ENCODE measurements around the gene ROR1.

The ROR1 gene

GRCh38 chr1:63983391-63984256, 209.8 kb downstream of the ROR1 start:
- DNase-seq: no peak

- DNase-seq: no peak
Measured at GRCh38 chr1:63984257-63984929, 210.6 kb downstream of the ROR1 start.

- no peak for DNase-seq
Measured at GRCh38 chr1:63984930-63985290, 211.1 kb downstream of the ROR1 start.

- DNase-seq: no peak
Measured at GRCh38 chr1:63987014-63987627, 213.3 kb downstream of the ROR1 start.

- no peak for DNase-seq
Measured at GRCh38 chr1:63987628-63988024, 213.8 kb downstream of the ROR1 start.

DNA sequence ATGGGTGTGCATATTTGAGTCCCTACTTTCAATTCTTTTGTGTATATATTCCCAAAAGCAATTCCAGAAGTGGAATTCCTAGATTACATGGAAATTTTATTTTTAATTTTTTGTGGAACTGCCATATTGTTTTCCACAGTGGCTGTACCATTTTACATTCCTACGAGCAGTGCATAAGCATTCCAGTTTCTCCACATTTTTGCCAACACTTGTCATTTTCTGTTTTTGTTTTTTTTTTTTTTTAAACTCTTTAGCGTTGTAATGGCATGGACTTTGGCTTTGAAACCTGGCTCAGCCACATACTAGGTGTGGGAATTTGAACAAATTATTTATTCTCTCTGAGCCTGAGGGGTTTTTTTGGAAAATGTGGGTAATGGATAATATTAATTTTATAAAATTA, 215.1 kb downstream of the ROR1 start:
- no peak for DNase-seq

DNA sequence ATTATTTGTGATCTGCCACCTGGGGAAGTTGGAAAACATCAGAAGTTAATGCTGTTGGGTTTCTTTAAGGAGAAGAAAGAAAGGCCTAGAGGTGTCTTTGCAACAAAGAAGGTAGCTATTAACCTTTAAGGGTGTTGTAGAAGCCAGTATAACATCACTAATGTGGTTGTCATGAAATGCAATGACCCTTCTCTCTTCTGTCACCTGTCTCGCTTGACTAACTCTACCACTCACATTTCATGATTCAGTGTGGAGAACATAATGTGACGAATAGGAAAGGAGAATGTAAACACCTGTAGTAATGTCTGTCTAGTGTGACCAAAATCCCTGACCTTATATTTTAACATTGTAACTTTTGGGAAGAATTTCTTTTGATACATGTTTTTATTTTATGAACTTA, 217.9 kb downstream of the ROR1 start:
- DNase-seq: no peak

- DNase-seq: no peak
Measured at GRCh38 chr1:64000021-64000420, 226.2 kb downstream of the ROR1 start.

DNA sequence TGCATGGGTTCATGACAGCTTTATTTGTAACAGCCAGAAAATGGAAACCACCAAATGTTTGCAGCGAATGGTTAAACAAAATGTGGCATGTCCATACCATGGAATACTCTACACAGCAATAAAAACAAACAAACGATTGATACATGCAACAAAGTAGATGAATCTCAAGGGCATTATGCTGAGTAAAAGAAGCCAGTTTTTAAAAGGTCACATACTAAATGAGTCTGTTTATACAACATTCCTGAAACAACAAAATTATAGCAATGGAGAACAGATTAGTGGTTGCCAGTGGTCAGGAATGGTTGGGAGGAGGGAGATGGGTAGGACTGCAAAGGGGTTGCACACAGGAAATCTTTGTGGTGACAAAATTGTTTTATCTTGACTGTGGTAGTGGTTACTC, 227.2 kb downstream of the ROR1 start:
- no peak for DNase-seq

DNA sequence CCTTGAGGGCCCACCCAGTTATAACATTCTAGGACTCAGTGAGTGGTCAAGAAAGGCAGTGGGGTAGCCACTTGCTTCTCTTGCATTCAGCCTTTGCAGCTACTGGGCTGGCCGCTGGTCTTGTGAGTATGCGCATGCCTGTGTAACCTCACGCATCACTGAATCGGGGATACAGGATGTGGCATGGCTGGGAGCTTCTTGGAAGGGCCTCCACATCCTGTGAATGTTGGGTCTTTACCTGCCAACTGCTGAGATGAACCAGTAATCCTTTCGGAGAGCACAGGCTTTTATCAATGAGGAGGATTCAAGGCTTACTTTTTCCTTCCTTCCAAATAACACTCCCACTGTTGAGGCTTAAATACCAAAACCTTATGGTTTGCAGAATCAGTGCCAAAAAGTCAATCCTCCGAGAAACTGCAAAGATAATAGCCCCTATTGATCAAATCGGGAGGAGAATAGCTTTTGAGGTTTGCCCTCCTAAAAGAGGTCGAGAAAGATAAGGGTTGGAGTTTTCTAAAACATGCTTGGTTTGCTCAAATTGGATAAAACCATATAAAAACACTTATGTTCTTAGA, 230.7 kb downstream of the ROR1 start:
- no peak for DNase-seq

- DNase-seq: no peak
Measured at GRCh38 chr1:64005801-64006200, 232.0 kb downstream of the ROR1 start.

- peak; percentile 55 for DNase-seq
Measured at GRCh38 chr1:64006276-64007051, 232.6 kb downstream of the ROR1 start.

DNA sequence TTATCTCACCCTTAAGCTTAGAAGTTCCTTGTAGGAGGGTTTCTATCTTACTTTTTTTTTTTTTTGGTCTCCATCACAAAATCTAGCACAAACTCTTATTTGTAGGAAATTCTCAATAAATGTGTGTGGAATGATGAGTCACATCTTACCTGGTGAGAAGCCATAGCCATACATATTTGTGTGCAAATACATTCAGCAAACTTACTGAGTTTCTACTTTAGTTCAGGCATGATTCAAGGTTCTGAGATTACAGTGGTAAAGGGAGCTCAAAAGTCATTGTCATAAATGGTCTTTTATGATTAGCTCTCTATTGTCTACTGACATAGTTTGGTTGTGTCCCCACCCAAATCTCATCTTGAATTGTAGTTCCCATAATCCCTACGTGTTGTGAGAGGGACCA, 236.5 kb downstream of the ROR1 start:
- DNase-seq: no peak

DNA sequence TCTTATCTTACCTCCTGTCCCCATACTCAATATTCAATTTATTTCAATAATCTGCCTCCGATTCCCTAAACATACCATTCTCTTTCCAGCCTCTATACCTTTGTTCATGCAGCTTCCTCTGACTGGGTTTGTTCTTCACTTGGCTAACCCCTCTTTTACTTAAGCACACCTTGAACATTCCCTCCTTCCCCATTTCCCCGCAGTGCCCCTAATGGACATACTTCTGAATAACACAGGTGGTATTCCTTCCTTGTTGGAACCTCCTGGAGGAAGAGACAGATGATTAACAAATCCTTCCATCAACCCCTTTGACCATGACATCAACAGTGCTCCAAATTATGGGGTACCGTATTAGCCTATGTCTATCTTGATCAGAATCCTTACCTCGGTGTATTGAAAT, 239.6 kb downstream of the ROR1 start:
- DNase-seq: no peak

GRCh38 chr1:64019818-64020217, 246.0 kb downstream of the ROR1 start:
- DNase-seq: no peak

DNA sequence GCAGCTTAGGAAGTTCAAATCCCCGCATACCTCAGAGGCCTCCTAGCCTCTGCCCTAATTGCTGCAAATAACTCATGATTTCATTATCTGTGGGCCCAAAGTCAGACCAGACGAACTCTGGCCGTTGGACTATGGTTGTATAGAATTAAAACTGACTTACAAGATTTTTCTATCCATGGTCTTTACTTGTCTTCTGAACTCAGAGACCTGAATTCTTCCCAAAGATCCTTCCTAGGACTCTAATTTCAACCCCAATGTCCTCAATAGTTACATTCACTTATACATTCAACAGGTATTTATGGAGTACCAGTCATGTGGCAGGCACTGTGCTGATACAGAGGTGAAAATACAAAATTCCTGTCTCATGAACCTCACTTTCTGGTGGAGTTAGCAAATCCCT, 247.2 kb downstream of the ROR1 start:
- DNase-seq: no peak

GRCh38 chr1:64025051-64025450, 251.2 kb downstream of the ROR1 start:
- no peak for DNase-seq

DNA sequence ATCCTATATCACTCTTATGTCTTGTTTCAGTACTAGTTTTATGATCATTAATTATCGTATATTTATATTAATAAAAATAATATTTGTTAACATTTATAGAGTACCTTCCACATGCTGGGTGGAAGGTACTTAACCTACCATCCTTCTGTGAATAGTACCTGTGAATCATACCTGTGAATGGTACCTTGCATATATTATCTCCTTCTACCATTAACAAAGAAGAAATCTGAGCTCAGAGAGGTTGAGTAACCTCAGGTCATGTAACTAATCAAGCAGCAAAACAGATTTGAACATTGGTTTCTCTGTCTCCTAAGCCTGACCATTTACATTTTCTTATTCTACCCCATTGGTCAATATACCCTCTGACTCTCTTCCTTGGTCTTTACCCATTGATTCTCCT, 255.2 kb downstream of the ROR1 start:
- DNase-seq: no peak

GRCh38 chr1:64030411-64030810, 256.6 kb downstream of the ROR1 start:
- DNase-seq: no peak

DNA sequence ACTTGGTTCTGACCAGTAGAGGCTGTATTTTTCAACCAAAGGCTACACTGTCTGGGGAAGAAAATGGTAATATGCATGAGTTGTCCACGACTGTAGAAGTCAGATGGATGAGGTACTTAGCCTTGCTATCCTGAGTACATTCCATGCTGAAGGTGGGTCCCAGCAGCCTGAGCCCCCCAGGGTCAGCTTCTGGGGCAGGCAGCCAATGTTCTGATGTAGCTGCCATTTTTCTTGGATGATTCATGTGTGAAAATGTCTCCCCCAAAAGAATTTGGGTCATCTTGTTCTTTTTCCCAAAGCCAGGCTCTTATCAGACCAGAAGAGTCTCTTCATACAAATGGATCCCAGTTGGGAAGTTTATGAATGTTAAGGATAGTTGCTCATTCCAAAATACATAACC, 257.4 kb downstream of the ROR1 start:
- no peak for DNase-seq

GRCh38 chr1:64033667-64034220, 259.9 kb downstream of the ROR1 start:
- no peak for DNase-seq

DNA sequence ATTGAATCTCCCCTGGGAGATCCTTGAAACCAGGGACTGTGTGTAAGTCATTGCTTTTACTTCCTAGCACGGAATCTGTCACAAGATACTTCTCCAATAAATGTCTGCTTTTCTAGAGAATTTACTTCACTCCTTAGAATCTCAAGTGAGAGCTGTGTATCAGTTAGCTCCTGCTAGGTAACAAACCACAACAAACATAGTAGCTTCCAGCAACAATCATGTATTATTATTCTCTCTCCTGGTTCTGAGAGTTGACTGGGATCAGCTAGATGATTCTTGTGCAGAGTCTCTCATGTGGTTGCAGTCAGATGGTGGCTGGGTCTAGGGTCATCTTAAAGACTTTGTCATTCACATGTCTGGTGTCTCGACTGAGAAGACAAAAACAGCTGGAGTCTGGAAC, 262.7 kb downstream of the ROR1 start:
- DNase-seq: no peak

DNA sequence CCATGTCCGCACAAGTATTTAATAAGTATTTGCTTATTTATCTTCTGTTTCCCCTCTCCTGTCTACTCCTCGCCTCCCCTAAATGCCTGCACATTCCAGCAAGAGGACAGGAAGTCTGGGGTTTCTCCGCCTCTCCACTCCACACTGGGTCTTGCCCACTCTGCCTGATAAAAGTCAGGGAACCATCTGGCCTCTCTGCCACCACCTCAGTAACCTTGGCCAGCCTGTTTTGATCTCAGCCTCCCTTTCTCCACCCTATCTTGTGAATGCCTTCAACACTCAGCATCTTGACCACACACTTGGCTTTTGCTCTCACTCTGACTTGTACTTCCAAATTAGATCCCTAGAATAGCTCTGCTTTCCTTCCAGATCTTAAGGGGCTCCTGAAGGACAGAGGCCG, 264.3 kb downstream of the ROR1 start:
- no peak for DNase-seq
